ENCODE data around the gene GAB1. TPM values are rescaled to one million over a fixed set of nuclear protein-coding genes. Genes with fewer than 3 reads are reported as not detected.

The GAB1 gene
- total and polyA plus RNA-seq, 4 donors = 2.4 to 31.3 (median 6.9) TPM

DNA sequence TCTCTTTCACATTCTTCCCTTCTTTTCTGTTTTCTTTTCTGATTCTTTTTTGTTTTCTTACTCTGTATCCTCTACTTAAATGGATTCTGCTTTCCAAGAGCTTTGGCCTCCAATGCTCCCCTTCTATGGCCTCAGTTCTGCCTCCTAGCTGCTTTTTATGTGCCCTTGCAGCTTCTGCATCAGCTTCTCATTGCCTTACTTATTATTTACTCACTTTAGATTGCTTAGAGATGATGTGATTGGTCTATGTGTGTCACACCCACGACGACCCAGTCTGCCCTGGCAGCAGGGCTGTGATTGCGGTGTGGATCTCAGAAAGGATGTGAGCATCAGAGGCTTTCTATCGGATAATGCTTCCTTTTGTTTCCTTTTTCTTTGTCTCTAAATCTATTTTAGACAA is 105.0 kb downstream of the GAB1 start:
- no peak overlapping the region for H3K27ac ChIP-seq (ENCODE audit: low read depth in 1 of 2, low read length in 2 of 2)
- WGBS = 72% methylated on average over 4 of the region's 4 CpGs
- DNase-seq (ENCODE audit: low spot score) = no peak

More for the DNA sequence above, 105.0 kb downstream of the GAB1 start:
- no peak overlapping the region for H3K4me3 ChIP-seq (ENCODE audit: low read depth in 1 of 3, low read length in 3 of 3)
- no peaks in the 10 kb centered on the region for H3K4me1 ChIP-seq (ENCODE audit: control insufficient read depth in 4 of 4, insufficient read depth in 4 of 4, low read length in 3 of 4)
- TF ChIP-seq SP1 (IDR thresholded peaks at IDR 0.05) (no peak), TAF1 (conservative IDR thresholded peaks at IDR 0.05) (no peak), RXRA (IDR thresholded peaks at IDR 0.05) (no peak), JUND (IDR thresholded peaks at IDR 0.05) (no peak), EGR1 (IDR thresholded peaks at IDR 0.05; ENCODE audit: low read depth in 2 of 2) (no peak), HNF4G (IDR thresholded peaks at IDR 0.05) (no peak), FOXA2 (IDR thresholded peaks at IDR 0.05) (no peak), FOXA1 (IDR thresholded peaks at IDR 0.05) (no peak), GABPA (IDR thresholded peaks at IDR 0.05 in 1 of 2, conservative IDR thresholded peaks at IDR 0.05 in 1 of 2) (no peak), HNF4A (conservative IDR thresholded peaks at IDR 0.05) (no peak), NR2F2 (IDR thresholded peaks at IDR 0.05) (no peak), RAD21 (IDR thresholded peaks at IDR 0.05) (no peak), YY1 (IDR thresholded peaks at IDR 0.05) (no peak)
- TF ChIP-seq, protein P1, sequence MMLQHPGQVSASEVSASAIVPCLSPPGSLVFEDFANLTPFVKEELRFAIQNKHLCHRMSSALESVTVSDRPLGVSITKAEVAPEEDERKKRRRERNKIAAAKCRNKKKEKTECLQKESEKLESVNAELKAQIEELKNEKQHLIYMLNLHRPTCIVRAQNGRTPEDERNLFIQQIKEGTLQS (IDR thresholded peaks at IDR 0.05) = no peak
- TF ChIP-seq, protein P2, sequence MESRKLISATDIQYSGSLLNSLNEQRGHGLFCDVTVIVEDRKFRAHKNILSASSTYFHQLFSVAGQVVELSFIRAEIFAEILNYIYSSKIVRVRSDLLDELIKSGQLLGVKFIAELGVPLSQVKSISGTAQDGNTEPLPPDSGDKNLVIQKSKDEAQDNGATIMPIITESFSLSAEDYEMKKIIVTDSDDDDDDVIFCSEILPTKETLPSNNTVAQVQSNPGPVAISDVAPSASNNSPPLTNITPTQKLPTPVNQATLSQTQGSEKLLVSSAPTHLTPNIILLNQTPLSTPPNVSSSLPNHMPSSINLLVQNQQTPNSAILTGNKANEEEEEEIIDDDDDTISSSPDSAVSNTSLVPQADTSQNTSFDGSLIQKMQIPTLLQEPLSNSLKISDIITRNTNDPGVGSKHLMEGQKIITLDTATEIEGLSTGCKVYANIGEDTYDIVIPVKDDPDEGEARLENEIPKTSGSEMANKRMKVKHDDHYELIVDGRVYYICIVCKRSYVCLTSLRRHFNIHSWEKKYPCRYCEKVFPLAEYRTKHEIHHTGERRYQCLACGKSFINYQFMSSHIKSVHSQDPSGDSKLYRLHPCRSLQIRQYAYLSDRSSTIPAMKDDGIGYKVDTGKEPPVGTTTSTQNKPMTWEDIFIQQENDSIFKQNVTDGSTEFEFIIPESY (IDR thresholded peaks at IDR 0.05) = no peak
- TF ChIP-seq, protein P3, sequence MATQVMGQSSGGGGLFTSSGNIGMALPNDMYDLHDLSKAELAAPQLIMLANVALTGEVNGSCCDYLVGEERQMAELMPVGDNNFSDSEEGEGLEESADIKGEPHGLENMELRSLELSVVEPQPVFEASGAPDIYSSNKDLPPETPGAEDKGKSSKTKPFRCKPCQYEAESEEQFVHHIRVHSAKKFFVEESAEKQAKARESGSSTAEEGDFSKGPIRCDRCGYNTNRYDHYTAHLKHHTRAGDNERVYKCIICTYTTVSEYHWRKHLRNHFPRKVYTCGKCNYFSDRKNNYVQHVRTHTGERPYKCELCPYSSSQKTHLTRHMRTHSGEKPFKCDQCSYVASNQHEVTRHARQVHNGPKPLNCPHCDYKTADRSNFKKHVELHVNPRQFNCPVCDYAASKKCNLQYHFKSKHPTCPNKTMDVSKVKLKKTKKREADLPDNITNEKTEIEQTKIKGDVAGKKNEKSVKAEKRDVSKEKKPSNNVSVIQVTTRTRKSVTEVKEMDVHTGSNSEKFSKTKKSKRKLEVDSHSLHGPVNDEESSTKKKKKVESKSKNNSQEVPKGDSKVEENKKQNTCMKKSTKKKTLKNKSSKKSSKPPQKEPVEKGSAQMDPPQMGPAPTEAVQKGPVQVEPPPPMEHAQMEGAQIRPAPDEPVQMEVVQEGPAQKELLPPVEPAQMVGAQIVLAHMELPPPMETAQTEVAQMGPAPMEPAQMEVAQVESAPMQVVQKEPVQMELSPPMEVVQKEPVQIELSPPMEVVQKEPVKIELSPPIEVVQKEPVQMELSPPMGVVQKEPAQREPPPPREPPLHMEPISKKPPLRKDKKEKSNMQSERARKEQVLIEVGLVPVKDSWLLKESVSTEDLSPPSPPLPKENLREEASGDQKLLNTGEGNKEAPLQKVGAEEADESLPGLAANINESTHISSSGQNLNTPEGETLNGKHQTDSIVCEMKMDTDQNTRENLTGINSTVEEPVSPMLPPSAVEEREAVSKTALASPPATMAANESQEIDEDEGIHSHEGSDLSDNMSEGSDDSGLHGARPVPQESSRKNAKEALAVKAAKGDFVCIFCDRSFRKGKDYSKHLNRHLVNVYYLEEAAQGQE (IDR thresholded peaks at IDR 0.05) = no peak
- TF ChIP-seq, protein P4, sequence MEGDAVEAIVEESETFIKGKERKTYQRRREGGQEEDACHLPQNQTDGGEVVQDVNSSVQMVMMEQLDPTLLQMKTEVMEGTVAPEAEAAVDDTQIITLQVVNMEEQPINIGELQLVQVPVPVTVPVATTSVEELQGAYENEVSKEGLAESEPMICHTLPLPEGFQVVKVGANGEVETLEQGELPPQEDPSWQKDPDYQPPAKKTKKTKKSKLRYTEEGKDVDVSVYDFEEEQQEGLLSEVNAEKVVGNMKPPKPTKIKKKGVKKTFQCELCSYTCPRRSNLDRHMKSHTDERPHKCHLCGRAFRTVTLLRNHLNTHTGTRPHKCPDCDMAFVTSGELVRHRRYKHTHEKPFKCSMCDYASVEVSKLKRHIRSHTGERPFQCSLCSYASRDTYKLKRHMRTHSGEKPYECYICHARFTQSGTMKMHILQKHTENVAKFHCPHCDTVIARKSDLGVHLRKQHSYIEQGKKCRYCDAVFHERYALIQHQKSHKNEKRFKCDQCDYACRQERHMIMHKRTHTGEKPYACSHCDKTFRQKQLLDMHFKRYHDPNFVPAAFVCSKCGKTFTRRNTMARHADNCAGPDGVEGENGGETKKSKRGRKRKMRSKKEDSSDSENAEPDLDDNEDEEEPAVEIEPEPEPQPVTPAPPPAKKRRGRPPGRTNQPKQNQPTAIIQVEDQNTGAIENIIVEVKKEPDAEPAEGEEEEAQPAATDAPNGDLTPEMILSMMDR (IDR thresholded peaks at IDR 0.05; ENCODE audit: low read depth, low read length, missing input control) = no peak
- TF ChIP-seq, protein P5, sequence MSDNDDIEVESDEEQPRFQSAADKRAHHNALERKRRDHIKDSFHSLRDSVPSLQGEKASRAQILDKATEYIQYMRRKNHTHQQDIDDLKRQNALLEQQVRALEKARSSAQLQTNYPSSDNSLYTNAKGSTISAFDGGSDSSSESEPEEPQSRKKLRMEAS (IDR thresholded peaks at IDR 0.05) = no peak
- no peak overlapping the region for H3K9ac ChIP-seq (ENCODE audit: low read depth in 1 of 2, low read length in 2 of 2)
- H3K36me3 ChIP-seq (ENCODE audit: control insufficient read depth in 4 of 4, insufficient read depth in 3 of 4, low read depth in 1 of 4, low read length in 3 of 4) = peaks cover 2 to 20% (median 11%) of the 10 kb centered on the region in 4 donors
- no peaks in the 10 kb centered on the region for H3K9me3 ChIP-seq (ENCODE audit: control insufficient read depth in 4 of 4, low read length in 3 of 4)
- H3K27me3 ChIP-seq (ENCODE audit: control insufficient read depth in 4 of 4, insufficient read depth in 4 of 4, low read length in 3 of 4) = no peaks in the 10 kb centered on the region

Measured in liver (tissue), 9 donors.